Fibroblast of skin of scalp (primary cell): ENCODE results near the gene RBMX.
A peak's percentile ranks its signal among the peaks of the same experiment; 100 is the strongest.
"Not testable (repeated sequence)": the region's sequence is repeated elsewhere in the genome, so short reads cannot be mapped to it uniquely, and the experiment has no call there.

Experiments used
- DNase-seq: peaks from one replicate; pipeline ENCODE4 v3.0.0-alpha.2; 2013

RBMX gene

GRCh38 chrX:136874114-136874513 is 6.4 kb downstream of the RBMX start:
- not testable (repeated sequence) for DNase-seq

GRCh38 chrX:136873210-136873609 is 7.3 kb downstream of the RBMX start:
- not testable (repeated sequence) for DNase-seq

- no peak for DNase-seq
Observed at GRCh38 chrX:136872091-136872700, 8.3 kb downstream of the RBMX start.

- no peak for DNase-seq
Observed at GRCh38 chrX:136870064-136870463, 10.5 kb downstream of the RBMX start.

- DNase-seq, result no peak
Observed at GRCh38 chrX:136868283-136869055, 12.1 kb downstream of the RBMX start.

- DNase-seq, result no peak
Observed at GRCh38 chrX:136867518-136867917, 13.0 kb downstream of the RBMX start.

- no peak for DNase-seq
Observed at GRCh38 chrX:136867096-136867491, 13.4 kb downstream of the RBMX start.

- no peak for DNase-seq
Observed at GRCh38 chrX:136866337-136867095, 14.0 kb downstream of the RBMX start.

GRCh38 chrX:136865270-136866158 is 15.0 kb downstream of the RBMX start:
- DNase-seq, result no peak

- no peak for DNase-seq
Observed at GRCh38 chrX:136863826-136864225, 16.7 kb downstream of the RBMX start.

- no peak for DNase-seq
Observed at GRCh38 chrX:136862546-136862945, 18.0 kb downstream of the RBMX start.

- no peak for DNase-seq
Observed at GRCh38 chrX:136861877-136862276, 18.6 kb downstream of the RBMX start.

GRCh38 chrX:136858007-136858756 is 22.3 kb downstream of the RBMX start:
- DNase-seq, result no peak

- no peak for DNase-seq
Observed at GRCh38 chrX:136856551-136856950, 24.0 kb downstream of the RBMX start.

- no peak for DNase-seq
Observed at GRCh38 chrX:136856050-136856449, 24.5 kb downstream of the RBMX start.

GRCh38 chrX:136851526-136851925 is 29.0 kb downstream of the RBMX start:
- no peak for DNase-seq

- no peak for DNase-seq
Observed at GRCh38 chrX:136850441-136851175, 29.9 kb downstream of the RBMX start.

- no peak for DNase-seq
Observed at GRCh38 chrX:136849395-136849794, 31.1 kb downstream of the RBMX start.

GRCh38 chrX:136847874-136848273 is 32.7 kb downstream of the RBMX start:
- DNase-seq, result peak; percentile 49

- no peak for DNase-seq
Observed at GRCh38 chrX:136839196-136839595, 41.3 kb downstream of the RBMX start.

GRCh38 chrX:136835761-136836160 is 44.8 kb downstream of the RBMX start:
- no peak for DNase-seq
